K562 (cell line): Measurements from ENCODE around the gene DLK2. TPM values are rescaled to one million over a fixed set of nuclear protein-coding genes. Genes with fewer than 3 reads are reported as not detected.
A peak's percentile ranks its signal among the peaks of the same experiment; 100 is the strongest.

Experiments used
- ATAC-seq: fragments of 200-7000 bp; cut with Tn5 transposase; 3 replicates; pipeline ENCODE4 v1.9.1; 2020; ENCODE audit warnings: moderate library complexity
- BruUV-seq: library from RNA; stranded (reverse); fragments of 400-500 nt; replicated peaks from 2 replicates; lab custom pipeline; 2021; lab: Mats Ljungman, UMichigan
- CTCF ChIA-PET: fragments of 300-600 bp; formaldehyde crosslinking; extraction: SDS; loops from one replicate; lab custom pipeline; 2021; ENCODE audit warnings: low intra/inter-chr PET ratio; lab: Yijun Ruan, JAX
- POLR2A ChIA-PET: fragments of 300-600, 350-650 bp; sonication (Branson Sonifier 250); formaldehyde crosslinking; extraction: SDS; loops from one replicate; lab custom pipeline; 2021; ENCODE audit warnings: antibody characterized with exemption, inconsistent platforms; lab: Yijun Ruan, JAX
- DNase-seq, 4 experiments: peaks; one replicate each; pipeline versions ENCODE4 v3.0.0 to v3.0.0-alpha.2; 2011 to 2018; ENCODE audit warnings: low spot score in 3 of 4, mixed read lengths in 3 of 4; ENCODE audit errors: extremely low read depth in 1 of 4
- FAIRE-seq: peaks from 2 replicates; lab custom pipeline; 2011; peaks lifted over from hg19 to GRCh38; lab: Jason Lieb, UNC
- H2AFZ ChIP-seq: 2 replicates; pipeline ENCODE4 v1.6.0; 2011; ENCODE audit warnings: low read depth, low read length, control low read depth, inconsistent platforms
- H3K27ac ChIP-seq: fragments of 200-600 bp; 3 replicates; pipeline ENCODE4 v1.8.0; 2011; ENCODE audit warnings: low read depth, mild to moderate bottlenecking, control low read depth, inconsistent platforms, low read length, moderate library complexity, mixed read lengths; ENCODE audit errors: extremely low read depth
- H3K27me3 ChIP-seq, 2 experiments: fragments of 300-600 bp in 1 of 2; 2 replicates in 1 of 2; 3 replicates in 1 of 2; pipeline versions ENCODE4 v1.6.0 to v1.8.0; 2011; ENCODE audit warnings: inconsistent platforms in 2 of 2, low read length in 2 of 2, mild to moderate bottlenecking in 1 of 2, mixed read lengths in 1 of 2, moderate library complexity in 1 of 2; ENCODE audit not compliant: control insufficient read depth in 2 of 2, insufficient read depth in 2 of 2
- H3K36me3 ChIP-seq: fragments of 300-600 bp; 3 replicates; pipeline ENCODE4 v1.8.0; 2011; ENCODE audit warnings: mild to moderate bottlenecking, low read length, inconsistent platforms; ENCODE audit not compliant: control insufficient read depth, insufficient read depth
- H3K4me1 ChIP-seq, 2 experiments: fragments of 200-600 bp in 1 of 2; replicated peaks in 1 of 2; 2 replicates in 1 of 2; 3 replicates in 1 of 2; pipeline versions ENCODE4 v1.5.1 to v1.8.0; 2011; ENCODE audit warnings: inconsistent platforms in 2 of 2, low read length in 2 of 2, mild to moderate bottlenecking in 1 of 2, mixed read lengths in 1 of 2, moderate library complexity in 1 of 2; ENCODE audit not compliant: control insufficient read depth in 2 of 2, insufficient read depth in 2 of 2
- H3K4me2 ChIP-seq: 2 replicates; pipeline ENCODE4 v1.6.1; 2011; ENCODE audit warnings: low read length, control low read depth, inconsistent platforms, mixed read lengths; ENCODE audit not compliant: insufficient read depth
- H3K4me3 ChIP-seq: fragments of 200-600 bp; sonication (generic), shearing (Covaris generic); 2 replicates; pipeline ENCODE4 v1.5.1; 2016; ENCODE audit warnings: control low read depth, inconsistent platforms
- H3K79me2 ChIP-seq: fragments of 200-600 bp; 3 replicates; pipeline ENCODE4 v1.8.0; 2011; ENCODE audit warnings: low read length, inconsistent platforms; ENCODE audit not compliant: control insufficient read depth, insufficient read depth
- H3K9ac ChIP-seq, 2 experiments: 2 replicates each; pipeline versions ENCODE4 v1.6.0 to v1.6.1; 2011; ENCODE audit warnings: low read depth in 2 of 2, low read length in 2 of 2, control low read depth in 1 of 2, inconsistent platforms in 1 of 2, mild to moderate bottlenecking in 1 of 2, mixed read lengths in 1 of 2; ENCODE audit not compliant: insufficient read depth in 1 of 2
- H3K9me1 ChIP-seq: one replicate; pipeline ENCODE4 v1.6.0; 2011; ENCODE audit warnings: inconsistent platforms, mild to moderate bottlenecking, low read length, moderate library complexity; ENCODE audit not compliant: control insufficient read depth, insufficient read depth
- H3K9me3 ChIP-seq: replicated peaks from 2 replicates; pipeline ENCODE4 v1.5.1; 2011; ENCODE audit warnings: low read depth, low read length, inconsistent platforms; ENCODE audit not compliant: control insufficient read depth, insufficient read depth
- H4K20me1 ChIP-seq: replicated peaks from 2 replicates; pipeline ENCODE4 v1.6.1; 2011; ENCODE audit warnings: low read length, inconsistent platforms, mixed read lengths; ENCODE audit not compliant: control insufficient read depth, insufficient read depth
- NR1H2 ChIP-seq: sonication (generic); formaldehyde crosslinking; IDR thresholded peaks from 2 replicates; pipeline ENCODE4 v1.4.0; 2020; ENCODE audit warnings: mild to moderate bottlenecking, missing genetic modification reagents
- WGBS: fragments of 100-300 bp; shearing (Covaris generic); methylation state at CpG from one replicate; pipeline ENCODE4 v1.1.6; 2016; ENCODE audit warnings: low coverage, mixed read lengths; ENCODE audit not compliant: insufficient coverage; ENCODE audit errors: missing lambda C conversion rate; 5-methylcytosine and 5-hydroxymethylcytosine counted together
- in situ Hi-C: fragments of 300-500 bp; cut with MboI; formaldehyde crosslinking; loops from 4 replicates; pipeline ENCODE4 v1.15.0; 2018; ENCODE audit warnings: inconsistent platforms, mixed read lengths
- intact Hi-C: fragments of 100-400 bp; cut with micrococcal nuclease; formaldehyde crosslinking; loops from 2 replicates; pipeline ENCODE4 v1.14.2; 2022
- polyA plus RNA-seq, 8 experiments: library from polyadenylated mRNA; depleted of rRNA in 4 of 8; stranded (reverse) in 5 of 8; unstranded in 3 of 8; fragments of >200 nt; fragmentation: Nextera tagmentation in 2 of 8; fragmentation: Illumina TruSeq in 1 of 8; extraction: Ambion mirVana in 2 of 8; extraction: Trizol in 1 of 8; gene quantifications; 2 replicates each; pipeline versions ENCODE4 v1.2.1 to v1.2.3, GENCODE V29; 2011 to 2014; ENCODE audit warnings: inconsistent platforms in 1 of 8, missing spikeins in 1 of 8
- total RNA-seq, 7 experiments: library from RNA; depleted of rRNA in 6 of 7; stranded (reverse); fragments of >200 nt in 6 of 7; fragmentation: Illumina TruSeq in 2 of 7; extraction: Trizol in 2 of 7; gene quantifications; 2 replicates each; pipeline versions ENCODE4 v1.2.1 to v1.2.3, GENCODE V29; 2011 to 2021; ENCODE audit warnings: low replicate concordance in 1 of 7
- TF ChIP-seq, protein P1 (sequence below): fragments of 450-650 bp; formaldehyde crosslinking; IDR thresholded peaks from 2 replicates; pipeline ENCODE4 v1.4.0; 2020; ENCODE audit warnings: mild to moderate bottlenecking, mixed read lengths
- TF ChIP-seq, protein P2 (sequence below), 2 experiments: fragments of 450-650 bp; formaldehyde crosslinking in 1 of 2; IDR thresholded peaks; 2 replicates each; pipeline versions ENCODE4 v1.4.0 to v1.6.1; 2014 to 2020; ENCODE audit warnings: mild to moderate bottlenecking in 2 of 2, borderline replicate concordance in 1 of 2, low read depth in 1 of 2

Gene DLK2
- total and polyA plus RNA-seq, 9 of the 15 experiments (the other 6 are each of a cell fraction or from before 2014, with no cell fraction given): 0.11 to 0.53 (median 0.29) TPM; not detected in 3

DNA sequence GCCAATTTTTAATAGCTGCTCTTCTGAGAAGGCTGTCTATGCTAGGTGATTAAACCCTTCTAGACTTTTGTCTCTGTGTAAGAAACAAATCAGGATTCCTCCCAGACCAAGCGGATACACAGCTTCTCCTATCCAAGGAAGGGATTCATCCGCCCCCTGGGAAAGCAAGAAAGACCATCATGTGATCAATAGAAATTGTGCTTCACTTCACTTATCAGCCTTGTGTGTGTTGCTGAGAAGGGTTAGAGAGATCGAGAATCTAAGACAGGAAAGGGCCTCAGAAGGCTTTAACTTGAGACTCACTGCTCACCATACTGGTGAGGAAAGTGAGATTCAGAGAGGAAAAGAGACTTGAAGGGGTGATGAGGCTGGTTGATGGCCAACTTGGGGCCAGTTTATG lies 26.5 kb downstream of the DLK2 start:
- H3K4me3 ChIP-seq: peak overlapping the region; percentile 69
- peak overlapping the region; percentile 96 for H3K4me2 ChIP-seq
- H3K9ac ChIP-seq: peak overlapping the region; percentile 3 to 78; a peak in 3 of 4 replicates
- intact Hi-C loops (no loop called here), in situ Hi-C loops (no loop called here)
- DNase-seq (peak in 1 of 4 experiments; percentile 25), ATAC-seq (no peak), FAIRE-seq (peak; percentile 61)
- no peaks in the 10 kb centered on the region for H3K27me3 ChIP-seq
- no peaks in the 10 kb centered on the region for H3K9me3 ChIP-seq
- H3K79me2 ChIP-seq: peaks cover 14% of the 10 kb centered on the region
- 58% methylated on average over 3 of the region's 3 CpGs for WGBS
- ChIA-PET CTCF (no interaction called here), POLR2A (interaction anchor here (0.6 to 1.7 kb wide), 5 partner anchors 7 to 78 kb away, joined by 3 to 5 read pairs (median 4); no protein-coding TSS in a partner anchor)
- TF ChIP-seq NR1H2 (CRISPR knock-in tag): no peak
- TF ChIP-seq, protein P1, sequence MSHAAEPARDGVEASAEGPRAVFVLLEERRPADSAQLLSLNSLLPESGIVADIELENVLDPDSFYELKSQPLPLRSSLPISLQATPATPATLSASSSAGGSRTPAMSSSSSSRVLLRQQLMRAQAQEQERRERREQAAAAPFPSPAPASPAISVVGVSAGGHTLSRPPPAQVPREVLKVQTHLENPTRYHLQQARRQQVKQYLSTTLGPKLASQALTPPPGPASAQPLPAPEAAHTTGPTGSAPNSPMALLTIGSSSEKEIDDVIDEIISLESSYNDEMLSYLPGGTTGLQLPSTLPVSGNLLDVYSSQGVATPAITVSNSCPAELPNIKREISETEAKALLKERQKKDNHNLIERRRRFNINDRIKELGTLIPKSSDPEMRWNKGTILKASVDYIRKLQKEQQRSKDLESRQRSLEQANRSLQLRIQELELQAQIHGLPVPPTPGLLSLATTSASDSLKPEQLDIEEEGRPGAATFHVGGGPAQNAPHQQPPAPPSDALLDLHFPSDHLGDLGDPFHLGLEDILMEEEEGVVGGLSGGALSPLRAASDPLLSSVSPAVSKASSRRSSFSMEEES (CRISPR knock-in tag): peak; percentile 72
- TF ChIP-seq, protein P2, sequence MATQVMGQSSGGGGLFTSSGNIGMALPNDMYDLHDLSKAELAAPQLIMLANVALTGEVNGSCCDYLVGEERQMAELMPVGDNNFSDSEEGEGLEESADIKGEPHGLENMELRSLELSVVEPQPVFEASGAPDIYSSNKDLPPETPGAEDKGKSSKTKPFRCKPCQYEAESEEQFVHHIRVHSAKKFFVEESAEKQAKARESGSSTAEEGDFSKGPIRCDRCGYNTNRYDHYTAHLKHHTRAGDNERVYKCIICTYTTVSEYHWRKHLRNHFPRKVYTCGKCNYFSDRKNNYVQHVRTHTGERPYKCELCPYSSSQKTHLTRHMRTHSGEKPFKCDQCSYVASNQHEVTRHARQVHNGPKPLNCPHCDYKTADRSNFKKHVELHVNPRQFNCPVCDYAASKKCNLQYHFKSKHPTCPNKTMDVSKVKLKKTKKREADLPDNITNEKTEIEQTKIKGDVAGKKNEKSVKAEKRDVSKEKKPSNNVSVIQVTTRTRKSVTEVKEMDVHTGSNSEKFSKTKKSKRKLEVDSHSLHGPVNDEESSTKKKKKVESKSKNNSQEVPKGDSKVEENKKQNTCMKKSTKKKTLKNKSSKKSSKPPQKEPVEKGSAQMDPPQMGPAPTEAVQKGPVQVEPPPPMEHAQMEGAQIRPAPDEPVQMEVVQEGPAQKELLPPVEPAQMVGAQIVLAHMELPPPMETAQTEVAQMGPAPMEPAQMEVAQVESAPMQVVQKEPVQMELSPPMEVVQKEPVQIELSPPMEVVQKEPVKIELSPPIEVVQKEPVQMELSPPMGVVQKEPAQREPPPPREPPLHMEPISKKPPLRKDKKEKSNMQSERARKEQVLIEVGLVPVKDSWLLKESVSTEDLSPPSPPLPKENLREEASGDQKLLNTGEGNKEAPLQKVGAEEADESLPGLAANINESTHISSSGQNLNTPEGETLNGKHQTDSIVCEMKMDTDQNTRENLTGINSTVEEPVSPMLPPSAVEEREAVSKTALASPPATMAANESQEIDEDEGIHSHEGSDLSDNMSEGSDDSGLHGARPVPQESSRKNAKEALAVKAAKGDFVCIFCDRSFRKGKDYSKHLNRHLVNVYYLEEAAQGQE (IDR thresholded peaks at IDR 0.05; ENCODE audit: borderline replicate concordance): no peak
- TF ChIP-seq, protein P2 (CRISPR knock-in tag; IDR thresholded peaks at IDR 0.05; ENCODE audit: low read depth): 0 out of 2 replicates have a peak, but pooled peaks have one; percentile 32
- H3K27ac ChIP-seq: no peak overlapping the region
- H3K36me3 ChIP-seq: peaks cover 6% of the 10 kb centered on the region; the same call in 1 of the 3 replicates
- peaks cover 13 to 22% of the 10 kb centered on the region in 2 experiments for H3K4me1 ChIP-seq
- H4K20me1 ChIP-seq: no peaks in the 10 kb centered on the region
- no TSS peak for BruUV-seq
- H3K9me1 ChIP-seq: no peaks in the 10 kb centered on the region
- H2AFZ ChIP-seq: peak overlapping the region; percentile 100; the same call in 1 of the 2 replicates
